Osteocyte (in vitro differentiated cells): ENCODE results near the gene PDZD4. TPM values are rescaled to one million over a fixed set of nuclear protein-coding genes. Genes with fewer than 3 reads are reported as not detected.

Experiments used
- DNase-seq: peaks from one replicate; pipeline ENCODE4 v3.0.0; 2021; ENCODE audit warnings: mixed read lengths; ENCODE audit not compliant: unreplicated experiment; ENCODE audit errors: extremely low spot score
- H3K27ac Mint-ChIP-seq: one replicate; pipeline ENCODE4 v1.8.0; 2021; ENCODE audit warnings: mild to moderate bottlenecking, mixed read lengths; ENCODE audit not compliant: unreplicated experiment
- H3K27me3 Mint-ChIP-seq: one replicate; pipeline ENCODE4 v1.8.0; 2021; ENCODE audit warnings: mixed read lengths; ENCODE audit not compliant: unreplicated experiment
- H3K36me3 Mint-ChIP-seq: one replicate; pipeline ENCODE4 v1.8.0; 2021; ENCODE audit warnings: mixed read lengths; ENCODE audit not compliant: unreplicated experiment
- H3K4me1 Mint-ChIP-seq: one replicate; pipeline ENCODE4 v1.8.0; 2021; ENCODE audit warnings: mixed read lengths; ENCODE audit not compliant: unreplicated experiment
- H3K4me3 Mint-ChIP-seq: one replicate; pipeline ENCODE4 v1.8.0; 2021; ENCODE audit warnings: mild to moderate bottlenecking, moderate library complexity, mixed read lengths; ENCODE audit not compliant: unreplicated experiment
- H3K9me3 Mint-ChIP-seq: one replicate; pipeline ENCODE4 v1.8.0; 2021; ENCODE audit warnings: mixed read lengths; ENCODE audit not compliant: unreplicated experiment
- CTCF ChIP-seq: fragments of 200-600 bp; sonication (generic); IDR thresholded peaks from 2 replicates; pipeline ENCODE4 v1.5.0; 2021; ENCODE audit warnings: antibody characterized with exemption, mild to moderate bottlenecking, moderate library complexity
- total RNA-seq: library from RNA; stranded (reverse); gene quantifications from 2 replicates; pipeline ENCODE4 v1.2.1, GENCODE V29; 2021

PDZD4 gene
- total RNA-seq, 1 donor from 2014 or later, result 23.9 TPM

- no peaks in the 10 kb centered on the region for H3K36me3 Mint-ChIP-seq
- no peaks in the 10 kb centered on the region for H3K4me1 Mint-ChIP-seq
Observed at GRCh38 chrX:153870288-153870690, 39.9 kb upstream of the PDZD4 start.

GRCh38 chrX:153869473-153870287, 39.3 kb upstream of the PDZD4 start:
- H3K36me3 Mint-ChIP-seq, result no peaks in the 10 kb centered on the region
- no peaks in the 10 kb centered on the region for H3K4me1 Mint-ChIP-seq
- no peaks in the 10 kb centered on the region for H3K27me3 Mint-ChIP-seq
- no peak overlapping the region for H3K27ac Mint-ChIP-seq
- peaks cover 3% of the 10 kb centered on the region for H3K9me3 Mint-ChIP-seq
- no peak for DNase-seq
- H3K4me3 Mint-ChIP-seq, result no peak overlapping the region
- TF ChIP-seq CTCF, result no peak

More at GRCh38 chrX:153870288-153870690, 39.9 kb upstream of the PDZD4 start:
- Mint-ChIP-seq H3K4me3 (no peak overlapping the region), H3K9me3 (peaks cover 6% of the 10 kb centered on the region), H3K27me3 (no peaks in the 10 kb centered on the region), H3K27ac (no peak overlapping the region)
- no peak for DNase-seq
- TF ChIP-seq CTCF, result no peak

- no peak overlapping the region for H3K4me3 Mint-ChIP-seq
- no peaks in the 10 kb centered on the region for H3K9me3 Mint-ChIP-seq
- no peak overlapping the region for H3K27ac Mint-ChIP-seq
- no peaks in the 10 kb centered on the region for H3K36me3 Mint-ChIP-seq
- TF ChIP-seq CTCF, result no peak
- H3K4me1 Mint-ChIP-seq, result no peaks in the 10 kb centered on the region
- no peaks in the 10 kb centered on the region for H3K27me3 Mint-ChIP-seq
- DNase-seq, result no peak
Observed at GRCh38 chrX:153868576-153869472, 38.5 kb upstream of the PDZD4 start.

GRCh38 chrX:153867671-153868070, 37.3 kb upstream of the PDZD4 start:
- H3K9me3 Mint-ChIP-seq, result no peaks in the 10 kb centered on the region
- no peaks in the 10 kb centered on the region for H3K4me1 Mint-ChIP-seq
- no peaks in the 10 kb centered on the region for H3K27me3 Mint-ChIP-seq
- no peak overlapping the region for H3K27ac Mint-ChIP-seq
- DNase-seq, result no peak
- H3K36me3 Mint-ChIP-seq, result no peaks in the 10 kb centered on the region
- TF ChIP-seq CTCF, result no peak
- no peak overlapping the region for H3K4me3 Mint-ChIP-seq

- no peak for TF ChIP-seq CTCF
- no peaks in the 10 kb centered on the region for H3K36me3 Mint-ChIP-seq
- H3K4me3 Mint-ChIP-seq, result no peak overlapping the region
- no peak for DNase-seq
- H3K4me1 Mint-ChIP-seq, result no peaks in the 10 kb centered on the region
- H3K27ac Mint-ChIP-seq, result no peak overlapping the region
- no peaks in the 10 kb centered on the region for H3K9me3 Mint-ChIP-seq
- H3K27me3 Mint-ChIP-seq, result no peaks in the 10 kb centered on the region
Observed at GRCh38 chrX:153867139-153867538, 36.8 kb upstream of the PDZD4 start.
